ENCODE measurements around the gene C12orf60.
A peak's percentile ranks its signal among the peaks of the same experiment; 100 is the strongest.

Gene C12orf60

DNA sequence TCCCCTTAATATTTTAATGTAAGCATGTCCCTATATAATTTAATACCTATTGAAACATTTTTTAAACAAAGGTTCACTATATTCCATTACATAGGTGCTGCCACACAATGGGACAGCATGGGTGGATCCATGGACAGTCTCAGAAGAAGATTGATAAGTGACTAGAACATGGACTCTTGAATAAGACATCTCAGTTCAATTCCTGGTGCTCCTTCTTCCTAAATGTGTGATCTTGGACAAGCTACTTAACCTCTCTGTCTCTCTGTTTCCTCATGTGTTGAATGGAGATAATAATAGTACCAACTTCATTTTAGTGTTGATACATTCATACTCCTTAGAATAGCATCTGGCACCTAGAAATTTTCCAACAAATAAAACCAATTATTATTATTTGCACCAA lies 40.9 kb downstream of the C12orf60 start:
- TF ChIP-seq, protein P1, sequence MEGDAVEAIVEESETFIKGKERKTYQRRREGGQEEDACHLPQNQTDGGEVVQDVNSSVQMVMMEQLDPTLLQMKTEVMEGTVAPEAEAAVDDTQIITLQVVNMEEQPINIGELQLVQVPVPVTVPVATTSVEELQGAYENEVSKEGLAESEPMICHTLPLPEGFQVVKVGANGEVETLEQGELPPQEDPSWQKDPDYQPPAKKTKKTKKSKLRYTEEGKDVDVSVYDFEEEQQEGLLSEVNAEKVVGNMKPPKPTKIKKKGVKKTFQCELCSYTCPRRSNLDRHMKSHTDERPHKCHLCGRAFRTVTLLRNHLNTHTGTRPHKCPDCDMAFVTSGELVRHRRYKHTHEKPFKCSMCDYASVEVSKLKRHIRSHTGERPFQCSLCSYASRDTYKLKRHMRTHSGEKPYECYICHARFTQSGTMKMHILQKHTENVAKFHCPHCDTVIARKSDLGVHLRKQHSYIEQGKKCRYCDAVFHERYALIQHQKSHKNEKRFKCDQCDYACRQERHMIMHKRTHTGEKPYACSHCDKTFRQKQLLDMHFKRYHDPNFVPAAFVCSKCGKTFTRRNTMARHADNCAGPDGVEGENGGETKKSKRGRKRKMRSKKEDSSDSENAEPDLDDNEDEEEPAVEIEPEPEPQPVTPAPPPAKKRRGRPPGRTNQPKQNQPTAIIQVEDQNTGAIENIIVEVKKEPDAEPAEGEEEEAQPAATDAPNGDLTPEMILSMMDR (conservative IDR thresholded peaks at IDR 0.05; ENCODE audit: low read depth, low read length) = no peak
- no peak overlapping the region for H3K4me3 ChIP-seq (ENCODE audit: low read length)
- no peak for DNase-seq (ENCODE audit: low read depth)

DNA sequence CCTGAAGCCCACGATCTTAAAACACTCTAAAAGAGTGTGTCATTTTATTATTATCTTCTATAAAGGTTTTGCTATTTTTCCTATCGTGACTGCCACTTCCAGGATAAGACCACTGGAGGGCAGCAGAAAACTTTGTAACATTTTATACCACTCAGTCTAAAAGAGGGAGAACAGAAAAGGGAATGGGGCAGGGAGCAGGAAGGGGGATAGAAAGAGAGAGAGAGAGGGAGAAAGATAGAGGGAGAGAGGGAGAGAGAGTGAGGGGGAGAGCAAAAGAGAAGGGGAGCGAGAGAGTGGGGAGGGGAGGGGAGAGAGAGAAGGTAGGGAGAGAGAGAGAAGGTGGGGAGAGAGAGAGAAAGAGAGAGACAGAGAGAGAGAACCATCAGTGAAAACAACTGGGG lies 41.9 kb downstream of the C12orf60 start:
- no peak for DNase-seq (ENCODE audit: low read depth)
- TF ChIP-seq, protein P1 (conservative IDR thresholded peaks at IDR 0.05; ENCODE audit: low read depth, low read length) = peak; percentile 71
- no peak overlapping the region for H3K4me3 ChIP-seq (ENCODE audit: low read length)

DNA sequence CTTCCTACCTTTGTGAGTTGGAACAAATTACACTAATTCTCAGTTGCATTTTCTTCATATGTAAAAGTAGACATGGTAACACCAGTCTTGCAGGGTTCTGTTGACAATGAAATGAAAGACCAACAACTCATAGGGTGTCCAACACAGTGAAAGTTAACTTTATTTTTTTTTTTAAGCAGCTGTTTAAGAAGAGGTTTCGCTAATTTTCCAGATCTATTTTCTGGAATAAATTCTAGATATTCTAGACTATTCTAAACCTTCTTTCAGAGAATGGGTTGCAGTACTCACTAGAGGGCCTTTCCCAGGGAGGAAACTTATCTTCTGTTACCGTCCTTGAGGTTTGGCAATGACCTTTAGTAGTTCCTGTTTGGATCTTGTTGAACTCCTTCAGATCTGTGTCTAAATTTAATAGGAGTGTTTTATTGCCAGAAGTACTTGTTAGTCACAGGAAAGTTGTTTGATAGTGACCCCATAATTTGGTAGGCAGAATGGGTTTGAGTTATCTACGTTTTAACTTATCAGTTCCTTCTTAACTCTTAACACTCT lies 42.6 kb downstream of the C12orf60 start:
- no peak for DNase-seq (ENCODE audit: low read depth)
- TF ChIP-seq, protein P1 (conservative IDR thresholded peaks at IDR 0.05; ENCODE audit: low read depth, low read length) = no peak
- no peak overlapping the region for H3K4me3 ChIP-seq (ENCODE audit: low read length)

DNA sequence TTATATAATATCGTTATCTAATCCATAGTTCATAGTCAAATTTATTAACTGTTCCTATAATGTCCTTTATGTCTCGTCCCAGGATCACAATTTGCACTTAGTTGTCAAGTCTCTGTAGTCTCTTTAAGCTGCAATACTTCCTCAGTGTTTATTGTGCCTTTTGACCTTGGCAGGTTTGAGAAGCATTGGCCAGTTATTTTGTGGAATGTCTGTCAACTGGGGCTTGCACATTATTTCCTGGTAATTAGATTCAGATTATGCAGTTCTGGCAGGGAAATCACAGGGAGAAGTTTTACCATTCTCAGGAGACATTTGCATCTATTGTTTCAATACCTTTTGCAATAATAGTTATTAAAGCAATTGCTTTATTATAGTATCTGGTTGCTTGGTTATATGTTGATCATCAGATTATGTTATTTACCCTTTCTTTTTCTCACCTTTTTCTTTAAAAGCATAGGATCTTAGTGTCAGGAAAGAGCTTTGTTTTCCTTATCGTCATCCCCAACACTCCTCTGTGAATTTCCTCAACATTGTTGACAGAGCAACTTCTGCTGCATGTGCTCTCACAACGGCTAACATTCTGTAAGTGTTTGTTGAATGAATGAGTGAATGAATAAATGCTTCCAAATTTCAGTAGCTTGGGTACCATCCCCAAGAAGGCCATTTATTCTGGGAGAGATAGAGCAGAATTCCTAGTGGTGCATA lies 43.6 kb downstream of the C12orf60 start:
- no peak overlapping the region for H3K4me3 ChIP-seq (ENCODE audit: low read length)
- TF ChIP-seq, protein P1 (conservative IDR thresholded peaks at IDR 0.05; ENCODE audit: low read depth, low read length) = no peak
- no peak for DNase-seq (ENCODE audit: low read depth)

DNA sequence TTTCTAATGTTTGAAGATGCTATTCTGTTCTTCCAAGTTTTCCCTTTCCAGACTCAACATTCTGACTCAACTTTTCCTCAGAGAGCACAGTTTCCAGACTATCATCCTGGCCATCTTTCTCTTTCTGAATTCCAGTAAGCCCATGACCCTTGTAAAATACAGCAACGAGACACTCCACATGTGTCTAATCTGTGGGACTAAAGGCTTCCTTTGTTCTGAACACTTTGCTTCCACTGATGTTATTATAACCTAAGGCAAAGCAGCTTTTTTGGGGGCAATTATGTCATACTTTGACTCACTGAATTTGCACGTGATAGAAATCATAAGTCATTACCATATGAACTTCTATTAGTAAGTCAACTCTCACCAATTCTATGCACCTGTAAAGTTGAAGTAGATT lies 46.2 kb downstream of the C12orf60 start:
- TF ChIP-seq, protein P1 (conservative IDR thresholded peaks at IDR 0.05; ENCODE audit: low read depth, low read length) = no peak
- DNase-seq (ENCODE audit: low read depth) = no peak
- H3K4me3 ChIP-seq (ENCODE audit: low read length) = no peak overlapping the region

DNA sequence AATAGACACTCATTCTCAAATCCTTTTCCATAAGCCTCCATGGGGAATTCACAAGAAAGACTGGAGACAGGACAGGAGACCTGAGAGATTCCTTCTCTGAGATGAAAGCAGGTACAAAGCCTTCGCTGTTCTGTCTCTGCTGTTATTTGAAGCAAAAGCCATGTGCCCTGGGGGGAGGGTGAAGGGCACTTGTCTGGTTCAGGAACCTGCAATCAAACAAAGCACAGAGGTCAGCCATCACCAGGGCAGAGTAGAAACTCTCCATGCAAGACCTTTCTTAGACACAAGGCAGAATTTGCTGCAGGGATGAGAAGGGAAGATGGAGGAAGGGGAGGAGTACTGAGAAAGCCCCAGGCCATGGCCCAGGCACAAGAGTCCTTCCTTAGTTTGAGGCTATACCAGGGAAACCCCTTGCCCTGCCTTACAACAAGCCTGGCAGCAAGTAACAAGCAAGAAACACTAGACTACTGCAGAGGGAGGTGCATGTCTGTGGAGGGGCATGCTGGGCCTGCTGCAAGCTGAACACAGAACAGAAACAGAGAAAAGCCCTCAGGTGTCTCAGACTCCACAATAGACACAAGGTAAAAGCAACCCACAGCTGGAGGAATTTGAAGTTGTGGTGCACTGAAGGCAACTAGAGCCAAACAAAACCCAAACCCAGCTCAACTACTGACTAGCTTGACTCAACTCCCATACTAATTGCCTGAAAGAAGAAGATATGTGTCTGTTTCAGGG lies 47.6 kb downstream of the C12orf60 start:
- H3K4me3 ChIP-seq (ENCODE audit: low read length) = no peak overlapping the region
- TF ChIP-seq, protein P1 (conservative IDR thresholded peaks at IDR 0.05; ENCODE audit: low read depth, low read length) = no peak
- no peak for DNase-seq (ENCODE audit: low read depth)
